Muscle of leg (tissue), 11 donors: Measurements from ENCODE around the gene ANK3. TPM values are rescaled to one million over a fixed set of nuclear protein-coding genes. Genes with fewer than 3 reads are reported as not detected.

Source experiments
- DNase-seq: peaks from one replicate; pipeline ENCODE4 v3.0.0; 2013
- H3K27ac ChIP-seq: one replicate; pipeline ENCODE4 v1.5.1; 2013; ENCODE audit warnings: mild to moderate bottlenecking, low read length, control low read depth
- H3K27me3 ChIP-seq: one replicate; pipeline ENCODE4 v1.6.1; 2013; ENCODE audit warnings: low read length; ENCODE audit not compliant: control insufficient read depth, insufficient read depth
- H3K36me3 ChIP-seq: one replicate; pipeline ENCODE4 v1.6.1; 2013; ENCODE audit warnings: low read length; ENCODE audit not compliant: control insufficient read depth, insufficient read depth
- H3K4me1 ChIP-seq: one replicate; pipeline ENCODE4 v1.6.1; 2013; ENCODE audit warnings: low read length; ENCODE audit not compliant: control insufficient read depth, insufficient read depth
- H3K4me3 ChIP-seq: one replicate; pipeline ENCODE4 v1.5.1; 2013; ENCODE audit warnings: low read length, control low read depth
- H3K9me3 ChIP-seq: replicated peaks from 2 replicates; pipeline ENCODE4 v1.6.1; 2013; ENCODE audit warnings: low read depth, low read length; ENCODE audit not compliant: control insufficient read depth
- WGBS: methylation state at CpG from one replicate; pipeline ENCODE4 v1.1.5; 2013; ENCODE audit warnings: missing lambda C conversion rate; ENCODE audit not compliant: insufficient coverage; 5-methylcytosine and 5-hydroxymethylcytosine counted together
- polyA plus RNA-seq, 8 donors: library from polyadenylated mRNA; unstranded; fragments of 120-200 nt; gene quantifications; one replicate each; pipeline versions ENCODE4 v1.2.1 to v1.2.3, GENCODE V29; 2013; ENCODE audit warnings: inconsistent platforms in 1 of 8, low replicate concordance in 1 of 8; ENCODE audit not compliant: insufficient read length in 8 of 8, insufficient read depth in 1 of 8
- total RNA-seq: library from RNA; stranded (reverse); fragments of 120-200 nt; gene quantifications from one replicate; pipeline ENCODE4 v1.2.4, GENCODE V29; 2013

The ANK3 gene
- total and polyA plus RNA-seq, 9 donors: 64.0 to 158 (median 90.8) TPM

DNA sequence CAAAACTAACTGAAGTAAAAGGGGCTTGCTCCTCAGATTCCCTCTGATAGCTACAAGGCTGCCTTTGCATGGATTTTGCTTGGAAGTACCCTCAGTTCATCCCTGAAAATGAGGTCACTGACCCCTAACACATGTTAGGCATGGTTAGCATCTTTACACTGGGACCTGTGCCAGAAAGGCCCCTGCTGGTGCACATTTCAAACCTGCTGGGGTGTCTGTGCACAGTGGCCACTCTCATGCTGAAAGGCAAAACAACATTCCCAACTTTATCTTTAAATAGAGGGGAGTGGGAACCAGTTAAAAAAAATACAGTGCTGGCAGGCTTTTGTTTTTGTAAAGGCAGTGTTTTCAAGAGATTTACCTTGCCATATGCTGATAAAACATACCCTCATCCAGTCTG lies 99.1 kb downstream of the ANK3 start:
- DNase-seq: no peak
- Histone ChIP-seq H3K9me3 (no peaks in the 10 kb centered on the region), H3K27me3 (no peaks in the 10 kb centered on the region), H3K4me1 (peaks cover 3% of the 10 kb centered on the region), H3K36me3 (no peaks in the 10 kb centered on the region), H3K4me3 (no peak overlapping the region), H3K27ac (no peak overlapping the region)

DNA sequence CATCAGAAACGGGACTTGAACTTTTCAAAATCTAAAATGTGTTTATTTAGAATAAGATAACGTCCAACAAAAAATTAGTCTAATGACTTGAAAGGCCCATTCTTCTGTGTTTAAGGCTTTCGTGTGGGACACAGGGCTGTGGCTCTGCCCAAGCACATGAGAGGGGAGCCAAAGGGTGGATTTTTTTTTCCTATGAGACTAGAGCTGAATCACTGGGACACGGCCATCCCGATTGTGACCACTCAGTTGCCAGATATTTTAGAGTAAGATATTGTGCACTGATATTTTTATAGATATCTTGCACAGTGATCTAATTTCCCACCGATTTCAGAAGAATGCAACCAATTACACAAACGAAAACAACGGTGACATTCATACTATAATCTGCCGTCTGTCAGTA lies 99.9 kb downstream of the ANK3 start:
- peaks cover 3% of the 10 kb centered on the region for H3K4me1 ChIP-seq
- no peaks in the 10 kb centered on the region for H3K36me3 ChIP-seq
- H3K27ac ChIP-seq: no peak overlapping the region
- 85% methylated on average over 3 of the region's 9 CpGs for WGBS
- no peaks in the 10 kb centered on the region for H3K9me3 ChIP-seq
- DNase-seq: no peak
- no peak overlapping the region for H3K4me3 ChIP-seq
- no peaks in the 10 kb centered on the region for H3K27me3 ChIP-seq

DNA sequence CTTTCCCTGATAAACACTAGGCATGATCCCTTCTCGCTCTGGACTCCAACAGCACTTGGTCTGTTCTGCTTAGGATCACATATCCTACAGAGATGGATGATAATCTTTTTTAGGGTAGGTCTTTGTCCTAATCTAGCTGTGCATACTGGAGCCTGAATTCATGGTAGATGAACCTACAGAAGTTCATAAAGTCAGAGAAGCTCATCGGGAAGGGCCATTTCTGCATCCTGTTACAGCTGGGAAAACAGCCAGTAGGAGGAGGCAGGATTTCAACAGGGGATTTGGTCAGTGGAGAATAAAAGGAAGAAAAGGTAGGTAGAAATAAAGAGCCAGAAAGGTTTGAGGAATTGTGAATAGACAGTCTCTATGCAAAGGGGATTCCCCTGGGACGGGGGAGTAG lies 101.4 kb downstream of the ANK3 start:
- H3K27me3 ChIP-seq: no peaks in the 10 kb centered on the region
- H3K27ac ChIP-seq: no peak overlapping the region
- no peak overlapping the region for H3K4me3 ChIP-seq
- H3K9me3 ChIP-seq: no peaks in the 10 kb centered on the region
- no peak for DNase-seq
- H3K36me3 ChIP-seq: no peaks in the 10 kb centered on the region
- 68% methylated on average over 2 of the region's 3 CpGs for WGBS
- peaks cover 3% of the 10 kb centered on the region for H3K4me1 ChIP-seq

DNA sequence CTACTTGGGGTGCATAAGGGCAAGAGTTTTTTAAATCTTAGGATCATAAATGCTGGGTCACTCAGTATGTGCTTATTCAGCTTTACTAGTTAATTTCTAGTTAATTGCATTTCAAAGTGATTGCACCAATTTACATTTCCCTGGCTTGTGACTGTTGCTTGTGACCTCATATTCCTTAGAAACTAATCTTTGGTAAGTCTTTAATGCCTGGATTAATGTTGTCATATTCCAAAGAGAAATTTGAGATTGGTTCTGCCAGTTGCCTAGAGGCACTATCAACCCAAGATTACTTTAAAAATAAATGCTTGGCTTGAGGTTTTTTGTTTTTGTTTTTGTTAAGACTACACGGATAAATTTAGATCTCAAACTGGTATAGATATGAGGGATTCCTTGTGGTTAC lies 103.1 kb downstream of the ANK3 start:
- no peaks in the 10 kb centered on the region for H3K9me3 ChIP-seq
- WGBS: no CpG with 5 or more reads among the region's 1 CpG
- no peak for DNase-seq
- H3K4me1 ChIP-seq: peaks cover 3% of the 10 kb centered on the region
- H3K27me3 ChIP-seq: no peaks in the 10 kb centered on the region
- no peak overlapping the region for H3K27ac ChIP-seq
- no peaks in the 10 kb centered on the region for H3K36me3 ChIP-seq
- no peak overlapping the region for H3K4me3 ChIP-seq

DNA sequence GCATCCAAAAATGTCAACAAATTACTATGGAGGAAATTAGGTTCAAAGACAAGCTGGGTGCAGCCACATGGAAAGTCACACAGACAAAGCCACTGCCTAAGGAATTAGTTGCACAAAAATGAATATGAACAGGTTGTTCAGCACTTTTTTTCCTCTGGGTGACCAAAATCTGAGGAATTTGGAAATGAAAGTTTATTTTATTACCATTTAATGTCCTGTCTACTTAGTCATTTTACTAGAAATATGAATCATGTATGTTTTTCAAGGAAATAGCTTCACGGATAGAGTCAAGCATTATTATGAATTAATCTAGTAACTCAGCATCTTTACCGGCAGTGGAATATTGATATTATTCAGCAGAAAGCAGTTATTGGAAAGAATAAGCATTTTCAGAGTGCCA lies 106.3 kb downstream of the ANK3 start:
- no peaks in the 10 kb centered on the region for H3K27me3 ChIP-seq
- no peaks in the 10 kb centered on the region for H3K36me3 ChIP-seq
- DNase-seq: no peak
- H3K27ac ChIP-seq: no peak overlapping the region
- no peak overlapping the region for H3K4me3 ChIP-seq
- H3K4me1 ChIP-seq: no peaks in the 10 kb centered on the region
- no CpG with 5 or more reads among the region's 2 CpGs for WGBS
- no peaks in the 10 kb centered on the region for H3K9me3 ChIP-seq

DNA sequence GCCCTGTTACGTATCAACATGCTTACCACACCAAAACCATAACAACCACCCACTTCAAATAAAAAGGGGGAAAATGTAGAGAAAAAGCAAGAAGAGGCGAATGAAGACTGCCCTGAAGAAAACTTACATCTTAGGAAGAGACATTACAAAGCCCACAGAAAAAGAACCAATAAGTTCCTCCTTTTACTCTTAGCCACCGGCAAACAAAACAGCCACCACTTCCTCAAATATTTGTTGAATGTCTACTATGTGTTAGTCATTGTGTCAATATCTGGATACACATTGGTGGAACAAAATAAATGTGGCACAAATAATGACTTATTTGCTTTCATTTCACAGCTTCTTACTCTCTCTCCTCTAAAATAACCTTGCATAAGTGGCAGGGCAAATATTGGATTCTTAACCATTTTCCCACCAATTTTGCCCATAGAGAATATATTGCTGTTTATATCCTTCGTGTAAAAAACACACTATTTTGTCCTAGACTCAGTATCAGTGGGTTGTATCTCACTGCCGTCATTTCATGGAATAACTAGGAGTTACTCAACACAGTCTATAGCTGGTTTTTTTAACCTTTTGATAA lies 106.8 kb downstream of the ANK3 start:
- H3K4me3 ChIP-seq: no peak overlapping the region

DNA sequence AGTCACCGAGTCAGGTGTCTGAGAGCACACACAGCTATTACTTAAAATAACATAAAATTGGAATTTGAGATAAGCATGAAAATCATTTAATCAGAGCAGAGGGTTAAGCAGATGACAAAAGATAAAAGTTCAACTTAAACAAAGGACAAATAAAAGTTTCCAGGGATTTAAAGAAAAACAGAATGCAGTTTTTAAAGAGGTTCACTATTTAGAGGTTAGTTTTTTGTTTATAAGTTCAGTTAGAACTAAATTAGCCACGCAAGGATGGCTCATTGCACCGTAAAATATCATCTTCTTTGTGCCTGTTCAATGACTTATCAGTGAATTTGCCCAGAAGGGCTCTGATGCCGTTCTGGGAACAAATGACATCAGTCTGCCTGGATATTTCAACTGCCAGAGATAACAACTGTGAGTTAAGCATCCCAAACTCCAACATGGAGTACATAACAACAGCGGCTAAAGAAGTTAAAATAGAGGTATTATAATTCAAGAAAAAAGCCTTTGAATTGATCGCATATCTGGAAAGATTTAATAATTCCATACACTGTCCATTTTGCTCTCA lies 107.8 kb downstream of the ANK3 start:
- Histone ChIP-seq H3K27ac (no peak overlapping the region), H3K36me3 (no peaks in the 10 kb centered on the region), H3K27me3 (no peaks in the 10 kb centered on the region), H3K4me1 (no peaks in the 10 kb centered on the region), H3K4me3 (no peak overlapping the region), H3K9me3 (no peaks in the 10 kb centered on the region)
- no peak for DNase-seq
- 79% methylated on average over 2 of the region's 6 CpGs for WGBS

More for the DNA sequence above, 106.8 kb downstream of the ANK3 start:
- no peaks in the 10 kb centered on the region for H3K27me3 ChIP-seq
- H3K4me1 ChIP-seq: no peaks in the 10 kb centered on the region
- no peaks in the 10 kb centered on the region for H3K36me3 ChIP-seq
- WGBS: no CpG with 5 or more reads among the region's 5 CpGs
- no peak for DNase-seq
- no peak overlapping the region for H3K27ac ChIP-seq
- no peaks in the 10 kb centered on the region for H3K9me3 ChIP-seq

DNA sequence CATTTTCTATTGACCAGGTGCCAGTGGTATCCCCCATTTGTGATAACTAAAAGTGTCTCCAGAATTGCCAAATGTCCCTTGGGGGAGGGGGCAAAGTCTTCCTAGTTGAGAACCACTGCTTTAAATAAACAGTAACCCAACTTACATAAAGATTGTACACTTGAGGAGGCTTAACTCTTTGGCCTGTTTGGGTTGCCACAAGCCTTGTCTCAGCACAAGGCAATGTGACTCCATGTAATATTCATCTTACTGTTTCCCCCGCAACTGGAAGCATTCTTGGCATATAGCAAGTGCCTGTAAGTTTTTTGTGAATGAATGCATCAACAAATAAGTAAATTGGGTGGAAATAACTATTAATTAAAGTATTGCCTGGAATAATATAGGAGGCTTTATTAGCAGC lies 108.3 kb downstream of the ANK3 start:
- no peak overlapping the region for H3K27ac ChIP-seq
- H3K36me3 ChIP-seq: no peaks in the 10 kb centered on the region
- H3K4me1 ChIP-seq: no peaks in the 10 kb centered on the region
- no peak overlapping the region for H3K4me3 ChIP-seq
- no peak for DNase-seq
- no peaks in the 10 kb centered on the region for H3K9me3 ChIP-seq
- no CpG with 5 or more reads among the region's 1 CpG for WGBS
- H3K27me3 ChIP-seq: no peaks in the 10 kb centered on the region

DNA sequence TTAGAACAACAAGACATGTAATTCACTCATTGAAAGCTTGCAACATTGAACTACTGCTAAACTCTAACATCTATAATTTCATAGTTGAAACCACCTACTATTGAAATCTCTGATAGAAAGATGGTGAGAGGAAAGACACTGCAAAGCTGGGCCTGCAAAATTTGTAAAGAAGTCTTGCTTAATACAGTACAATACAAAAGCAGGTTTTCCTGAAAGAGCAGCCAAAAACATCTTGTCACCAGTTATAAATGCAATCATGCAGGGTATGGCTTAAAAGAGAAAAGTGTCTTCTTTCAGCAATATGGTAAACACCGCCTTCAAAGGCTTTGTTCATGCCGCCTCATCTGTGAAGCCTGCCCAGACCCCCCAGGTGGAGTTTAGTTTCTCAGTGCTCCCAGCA lies 109.2 kb downstream of the ANK3 start:
- Histone ChIP-seq H3K9me3 (no peaks in the 10 kb centered on the region), H3K36me3 (no peaks in the 10 kb centered on the region), H3K4me1 (no peaks in the 10 kb centered on the region), H3K27me3 (no peaks in the 10 kb centered on the region), H3K27ac (no peak overlapping the region), H3K4me3 (no peak overlapping the region)
- WGBS: no CpG with 5 or more reads among the region's 2 CpGs
- no peak for DNase-seq

DNA sequence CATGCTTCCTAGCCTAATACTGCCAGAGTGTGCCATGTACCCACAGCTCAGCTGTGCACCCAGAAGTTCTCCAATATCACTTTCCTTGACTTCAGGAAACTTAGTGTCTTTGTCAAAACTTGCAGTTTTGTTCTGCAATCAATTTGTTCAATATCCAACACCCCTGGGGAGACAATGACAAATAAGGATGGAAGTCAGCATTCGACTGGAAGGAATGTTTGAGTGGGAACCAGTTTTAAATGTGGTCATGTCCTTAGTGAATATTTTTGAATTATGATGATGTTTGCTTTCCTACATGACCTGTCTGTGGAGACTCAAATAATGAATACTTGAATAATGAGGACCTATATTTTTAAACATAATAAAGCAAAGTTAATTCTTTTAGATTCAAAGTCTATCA lies 112.0 kb downstream of the ANK3 start:
- no peak overlapping the region for H3K27ac ChIP-seq

DNA sequence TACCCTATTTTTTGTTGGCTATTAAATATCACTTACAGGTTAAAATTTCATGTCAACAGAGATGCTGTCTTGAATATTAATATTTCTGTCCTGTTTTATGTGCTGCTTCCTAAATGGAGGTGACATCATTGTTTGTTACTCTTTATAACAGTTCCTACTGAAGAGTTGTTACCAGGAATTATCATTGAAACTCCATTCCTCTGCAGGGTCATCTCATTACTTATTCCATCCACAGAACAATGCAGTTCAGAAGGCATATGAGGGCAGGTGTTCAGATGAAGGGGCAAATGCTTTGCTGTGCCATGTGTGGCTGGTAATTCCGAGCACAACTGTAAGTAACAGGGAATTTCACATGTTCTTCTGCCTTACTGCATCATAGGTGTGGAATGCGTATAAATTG lies 113.4 kb downstream of the ANK3 start:
- Histone ChIP-seq H3K9me3 (no peaks in the 10 kb centered on the region), H3K27ac (no peak overlapping the region), H3K36me3 (no peaks in the 10 kb centered on the region), H3K4me3 (no peak overlapping the region), H3K27me3 (no peaks in the 10 kb centered on the region), H3K4me1 (no peaks in the 10 kb centered on the region)
- WGBS: 67% methylated on average over 1 of the region's 2 CpGs
- no peak for DNase-seq

More for the DNA sequence above, 112.0 kb downstream of the ANK3 start:
- WGBS: no CpG with 5 or more reads among the region's 1 CpG
- H3K36me3 ChIP-seq: no peaks in the 10 kb centered on the region
- DNase-seq: no peak
- no peaks in the 10 kb centered on the region for H3K27me3 ChIP-seq
- no peaks in the 10 kb centered on the region for H3K4me1 ChIP-seq
- no peak overlapping the region for H3K4me3 ChIP-seq
- H3K9me3 ChIP-seq: no peaks in the 10 kb centered on the region
